Calu3 (cell line): ENCODE data around the gene SERINC5. TPM values are rescaled to one million over a fixed set of nuclear protein-coding genes. Genes with fewer than 3 reads are reported as not detected.

Experiments used
- BruUV-seq: library from RNA; stranded (reverse); fragments of 400-500 nt; replicated peaks from 2 replicates; lab custom pipeline; 2021; lab: Mats Ljungman, UMichigan
- CTCF ChIA-PET: fragments of 300-600 bp; sonication (Branson Sonifier 250); formaldehyde crosslinking; loops from one replicate; lab custom pipeline; 2022; ENCODE audit warnings: antibody characterized with exemption; lab: Charles Lee
- DNase-seq: peaks from one replicate; pipeline ENCODE4 v3.0.0; 2022
- H3K27ac Mint-ChIP-seq: one replicate; pipeline ENCODE4 v1.8.0; 2022; ENCODE audit warnings: mixed read lengths; ENCODE audit not compliant: unreplicated experiment
- H3K27me3 Mint-ChIP-seq: one replicate; pipeline ENCODE4 v1.8.0; 2022; ENCODE audit warnings: mixed read lengths; ENCODE audit not compliant: unreplicated experiment
- H3K36me3 Mint-ChIP-seq: one replicate; pipeline ENCODE4 v1.8.0; 2022; ENCODE audit warnings: mild to moderate bottlenecking, moderate library complexity, mixed read lengths; ENCODE audit not compliant: insufficient read depth, unreplicated experiment
- H3K4me1 Mint-ChIP-seq: one replicate; pipeline ENCODE4 v1.8.0; 2022; ENCODE audit warnings: mild to moderate bottlenecking, low read depth, mixed read lengths; ENCODE audit not compliant: unreplicated experiment
- H3K4me3 Mint-ChIP-seq: one replicate; pipeline ENCODE4 v1.8.0; 2022; ENCODE audit warnings: mild to moderate bottlenecking, low read depth, moderate library complexity, mixed read lengths; ENCODE audit not compliant: unreplicated experiment
- H3K9me3 Mint-ChIP-seq: one replicate; pipeline ENCODE4 v1.8.0; 2022; ENCODE audit warnings: low read depth, mixed read lengths; ENCODE audit not compliant: unreplicated experiment
- CTCF ChIP-seq: fragments of 200-600 bp; IDR thresholded peaks from one replicate; pipeline ENCODE4 v1.8.0; 2022; ENCODE audit warnings: antibody characterized with exemption; ENCODE audit not compliant: unreplicated experiment
- intact Hi-C: fragments of 100-400 bp; cut with micrococcal nuclease; formaldehyde crosslinking; loops from one replicate; pipeline ENCODE4 v1.10.0; 2022; ENCODE audit not compliant: unreplicated experiment
- total RNA-seq: library from RNA; stranded (reverse); gene quantifications from 2 replicates; pipeline ENCODE4 v1.2.3, GENCODE V29; 2022

SERINC5 gene
- total RNA-seq, 1 experiment from 2014 or later = 47.0 TPM

- Mint-ChIP-seq H3K36me3 (no peaks in the 10 kb centered on the region), H3K27ac (no peak overlapping the region), H3K4me1 (peaks cover 12% of the 10 kb centered on the region), H3K27me3 (no peaks in the 10 kb centered on the region), H3K4me3 (no peak overlapping the region), H3K9me3 (no peaks in the 10 kb centered on the region)
- intact Hi-C loops = no loop called here
- CTCF ChIA-PET = interaction anchor here (0.6 kb wide), 1 partner anchor 131 kb away, joined by 6 read pairs; no protein-coding TSS in a partner anchor
- BruUV-seq = no TSS peak
- no peak for DNase-seq
- no peak for TF ChIP-seq CTCF
These were observed 130.6 kb downstream of the SERINC5 start for GRCh38 chr5:80125022-80125961.

- no peak for TF ChIP-seq CTCF
- intact Hi-C loops = no loop called here
- peaks cover 12% of the 10 kb centered on the region for H3K4me1 Mint-ChIP-seq
- no peaks in the 10 kb centered on the region for H3K9me3 Mint-ChIP-seq
- CTCF ChIA-PET = no interaction called here
- no peak for DNase-seq
- no peak overlapping the region for H3K4me3 Mint-ChIP-seq
- no peaks in the 10 kb centered on the region for H3K36me3 Mint-ChIP-seq
- no peak overlapping the region for H3K27ac Mint-ChIP-seq
- no TSS peak for BruUV-seq
- no peaks in the 10 kb centered on the region for H3K27me3 Mint-ChIP-seq
These were observed 131.5 kb downstream of the SERINC5 start for GRCh38 chr5:80124121-80124918.

- no peak for TF ChIP-seq CTCF
- no peak overlapping the region for H3K4me3 Mint-ChIP-seq
- intact Hi-C loops = no loop called here
- CTCF ChIA-PET = interaction anchor here (0.6 to 1.3 kb wide), 2 partner anchors 133 to 485 kb away, joined by 3 to 4 read pairs; partner anchors contain the start of gene SERINC5
- peaks cover 12% of the 10 kb centered on the region for H3K4me1 Mint-ChIP-seq
- H3K9me3 Mint-ChIP-seq = no peaks in the 10 kb centered on the region
- DNase-seq = no peak
- H3K27me3 Mint-ChIP-seq = no peaks in the 10 kb centered on the region
- BruUV-seq = no TSS peak
- H3K27ac Mint-ChIP-seq = no peak overlapping the region
- H3K36me3 Mint-ChIP-seq = no peaks in the 10 kb centered on the region
These were observed 133.3 kb downstream of the SERINC5 start for GRCh38 chr5:80122579-80122978.

- Mint-ChIP-seq H3K9me3 (no peaks in the 10 kb centered on the region), H3K36me3 (no peaks in the 10 kb centered on the region), H3K4me1 (no peaks in the 10 kb centered on the region), H3K27me3 (no peaks in the 10 kb centered on the region), H3K4me3 (no peak overlapping the region), H3K27ac (no peak overlapping the region)
- no peak for TF ChIP-seq CTCF
- no peak for DNase-seq
- intact Hi-C loops = no loop called here
- CTCF ChIA-PET = interaction anchor here (1.4 kb wide), 1 partner anchor 9 kb away, joined by 4 read pairs; no protein-coding TSS in a partner anchor
- no TSS peak for BruUV-seq
These were observed 136.5 kb downstream of the SERINC5 start for GRCh38 chr5:80119372-80119771.
